Measurements from ENCODE around the gene AK9. TPM values are rescaled to one million over a fixed set of nuclear protein-coding genes. Genes with fewer than 3 reads are reported as not detected.

AK9 gene
- total and polyA plus RNA-seq, 10 of the 15 experiments (the other 5 are each of a cell fraction or from before 2014, with no cell fraction given): 2.1 to 7.4 (median 4.2) TPM

DNA sequence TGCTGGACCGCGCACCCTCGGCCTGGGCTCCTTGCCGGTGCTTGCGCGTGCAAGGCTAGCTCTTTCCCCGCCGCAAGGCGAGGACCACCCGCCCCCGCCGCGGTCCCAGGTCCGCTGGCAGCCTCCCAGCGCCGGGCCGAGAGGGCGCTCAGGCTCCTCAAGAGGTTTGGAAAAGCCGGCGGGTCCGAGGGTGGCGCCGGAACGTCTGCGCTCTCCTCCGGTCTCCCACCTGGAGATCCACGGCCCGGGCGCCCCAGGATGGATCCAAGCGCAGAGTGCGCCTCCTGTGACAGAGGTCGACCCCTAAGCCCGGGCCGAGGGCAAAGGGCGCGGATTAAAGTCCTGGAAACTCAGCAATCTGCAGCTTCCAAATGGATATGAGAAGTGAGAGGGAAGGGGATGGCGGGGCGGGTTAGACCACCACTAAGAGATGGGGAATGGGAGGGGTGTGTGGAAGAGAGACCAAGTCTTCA, 234.9 kb downstream of the AK9 start:
- intact Hi-C loops (cut with micrococcal nuclease; ENCODE audit: unreplicated experiment) (loop anchor here (5.0 kb wide), 2 partner anchors 74 to 359 kb away; partner anchors contain the start of genes CD164 and CEP57L1), in situ Hi-C loops (cut with MboI) (no loop called here)
- ChIA-PET RAD21 (ENCODE audit: unreplicated experiment) (interaction anchor here (0.9 to 10.1 kb wide), 7 partner anchors 15 to 584 kb away, joined by 3 to 97 read pairs (median 4); partner anchors contain the start of genes CD164, PPIL6, SMPD2 and ZBTB24), CTCF (interaction anchor here (1.1 to 3.2 kb wide), 6 partner anchors 9 to 83 kb away, joined by 3 to 19 read pairs (median 5); partner anchors contain the start of genes CD164, PPIL6 and SMPD2), POLR2A (interaction anchor here (0.9 to 13.1 kb wide), 8 partner anchors 9 to 235 kb away, joined by 3 to 132 read pairs (median 4); partner anchors contain the start of genes AK9, CD164, FIG4 and PPIL6), SMC1A (ENCODE audit: uncharacterized antibody, unreplicated experiment) (interaction anchor here (0.6 to 10.1 kb wide), 7 partner anchors 10 to 73 kb away, joined by 3 to 148 read pairs (median 7); partner anchors contain the start of genes CD164, PPIL6, SMPD2 and ZBTB24)
- Histone ChIP-seq H3K9ac (ENCODE audit: control insufficient read depth, insufficient read depth, low read length) (peak overlapping the region; percentile 79), H3K27me3 (replicated peaks in 1 of 2; ENCODE audit: control insufficient read depth in 2 of 2, insufficient read depth in 2 of 2, low read length in 1 of 2) (no peaks in the 10 kb centered on the region), H4K20me1 (ENCODE audit: control insufficient read depth, insufficient read depth) (no peaks in the 10 kb centered on the region), H2AFZ (ENCODE audit: control insufficient read depth, low read depth, low read length) (peak overlapping the region; percentile 52), H3K4me2 (ENCODE audit: control insufficient read depth, insufficient read depth) (peak overlapping the region; percentile 69), H3K4me3 (peak overlapping the region; percentile 79), H3K79me2 (ENCODE audit: control insufficient read depth, insufficient read depth, low read length) (peaks cover 48% of the 10 kb centered on the region), H3K9me3 (replicated peaks; ENCODE audit: control insufficient read depth, insufficient read depth, low read length) (no peaks in the 10 kb centered on the region), H3K36me3 (ENCODE audit: control insufficient read depth in 2 of 2, insufficient read depth in 2 of 2, low read length in 1 of 2) (peaks cover 3 to 10% of the 10 kb centered on the region in 2 experiments; a peak in 3 of 4 replicates), H3K4me1 (ENCODE audit: control insufficient read depth, insufficient read depth, low read length) (peaks cover 54% of the 10 kb centered on the region), H3K27ac (ENCODE audit: control insufficient read depth, insufficient read depth) (peak overlapping the region; percentile 75)
- WGBS (ENCODE audit: insufficient coverage, insufficient replicate concordance, low lambda C conversion rate, missing lambda C conversion rate): 2% methylated on average over 38 of the region's 38 CpGs
- no peak for DNase-seq (ENCODE audit: low read depth, low spot score)
- BruUV-seq (replicated peaks): no TSS peak
- peak; percentile 3; the same call in 2 of the 3 replicates for ATAC-seq
- no peak for FAIRE-seq
- TF ChIP-seq KDM1A (IDR thresholded peaks at IDR 0.05; ENCODE audit: borderline replicate concordance): no peak
- TF ChIP-seq GATAD2B (conservative IDR thresholded peaks at IDR 0.05; ENCODE audit: low read depth): no peak; the same call in none of the 2 replicates
- no peak for TF ChIP-seq IKZF2 (IDR thresholded peaks at IDR 0.05)
- no peak for TF ChIP-seq YBX1 (IDR thresholded peaks at IDR 0.05)
- TF ChIP-seq, protein P1, sequence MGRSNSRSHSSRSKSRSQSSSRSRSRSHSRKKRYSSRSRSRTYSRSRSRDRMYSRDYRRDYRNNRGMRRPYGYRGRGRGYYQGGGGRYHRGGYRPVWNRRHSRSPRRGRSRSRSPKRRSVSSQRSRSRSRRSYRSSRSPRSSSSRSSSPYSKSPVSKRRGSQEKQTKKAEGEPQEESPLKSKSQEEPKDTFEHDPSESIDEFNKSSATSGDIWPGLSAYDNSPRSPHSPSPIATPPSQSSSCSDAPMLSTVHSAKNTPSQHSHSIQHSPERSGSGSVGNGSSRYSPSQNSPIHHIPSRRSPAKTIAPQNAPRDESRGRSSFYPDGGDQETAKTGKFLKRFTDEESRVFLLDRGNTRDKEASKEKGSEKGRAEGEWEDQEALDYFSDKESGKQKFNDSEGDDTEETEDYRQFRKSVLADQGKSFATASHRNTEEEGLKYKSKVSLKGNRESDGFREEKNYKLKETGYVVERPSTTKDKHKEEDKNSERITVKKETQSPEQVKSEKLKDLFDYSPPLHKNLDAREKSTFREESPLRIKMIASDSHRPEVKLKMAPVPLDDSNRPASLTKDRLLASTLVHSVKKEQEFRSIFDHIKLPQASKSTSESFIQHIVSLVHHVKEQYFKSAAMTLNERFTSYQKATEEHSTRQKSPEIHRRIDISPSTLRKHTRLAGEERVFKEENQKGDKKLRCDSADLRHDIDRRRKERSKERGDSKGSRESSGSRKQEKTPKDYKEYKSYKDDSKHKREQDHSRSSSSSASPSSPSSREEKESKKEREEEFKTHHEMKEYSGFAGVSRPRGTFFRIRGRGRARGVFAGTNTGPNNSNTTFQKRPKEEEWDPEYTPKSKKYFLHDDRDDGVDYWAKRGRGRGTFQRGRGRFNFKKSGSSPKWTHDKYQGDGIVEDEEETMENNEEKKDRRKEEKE (IDR thresholded peaks at IDR 0.05): no peak
- no peak for TF ChIP-seq SUPT20H (IDR thresholded peaks at IDR 0.05; ENCODE audit: borderline replicate concordance, control insufficient read depth, low read depth, low read length)
- TF ChIP-seq HDAC2 (IDR thresholded peaks at IDR 0.05): no peak
- peak in 1 of 2 experiments; percentile 62; a peak in 1 of 3 replicates for TF ChIP-seq EGR1 (IDR thresholded peaks at IDR 0.05; ENCODE audit: borderline replicate concordance in 1 of 2, low read depth in 2 of 2, low read length in 2 of 2)
- no peak for TF ChIP-seq SUZ12 (IDR thresholded peaks at IDR 0.05; ENCODE audit: unreplicated experiment)
- TF ChIP-seq PML (IDR thresholded peaks at IDR 0.05; ENCODE audit: low read length): no peak
- 0 out of 2 replicates have a peak, but pooled peaks have one; percentile 39 for TF ChIP-seq RB1 (IDR thresholded peaks at IDR 0.05; ENCODE audit: borderline replicate concordance)
- TF ChIP-seq ZNF622 (IDR thresholded peaks at IDR 0.05): no peak
- TF ChIP-seq KLF5 (IDR thresholded peaks at IDR 0.05; ENCODE audit: partially characterized antibody): peak; percentile 35
- peak; percentile 23 for TF ChIP-seq IKZF1 (conservative IDR thresholded peaks at IDR 0.05)
- TF ChIP-seq TCF7 (IDR thresholded peaks at IDR 0.05; ENCODE audit: borderline replicate concordance): no peak
- TF ChIP-seq RELA (IDR thresholded peaks at IDR 0.05; ENCODE audit: borderline replicate concordance, partially characterized antibody): no peak
- TF ChIP-seq, protein P2, sequence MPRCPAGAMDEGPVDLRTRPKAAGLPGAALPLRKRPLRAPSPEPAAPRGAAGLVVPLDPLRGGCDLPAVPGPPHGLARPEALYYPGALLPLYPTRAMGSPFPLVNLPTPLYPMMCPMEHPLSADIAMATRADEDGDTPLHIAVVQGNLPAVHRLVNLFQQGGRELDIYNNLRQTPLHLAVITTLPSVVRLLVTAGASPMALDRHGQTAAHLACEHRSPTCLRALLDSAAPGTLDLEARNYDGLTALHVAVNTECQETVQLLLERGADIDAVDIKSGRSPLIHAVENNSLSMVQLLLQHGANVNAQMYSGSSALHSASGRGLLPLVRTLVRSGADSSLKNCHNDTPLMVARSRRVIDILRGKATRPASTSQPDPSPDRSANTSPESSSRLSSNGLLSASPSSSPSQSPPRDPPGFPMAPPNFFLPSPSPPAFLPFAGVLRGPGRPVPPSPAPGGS (IDR thresholded peaks at IDR 0.05; ENCODE audit: borderline replicate concordance, insufficient read depth, low read depth, low read length, poor library complexity, severe bottlenecking): no peak
- TF ChIP-seq, protein P3, sequence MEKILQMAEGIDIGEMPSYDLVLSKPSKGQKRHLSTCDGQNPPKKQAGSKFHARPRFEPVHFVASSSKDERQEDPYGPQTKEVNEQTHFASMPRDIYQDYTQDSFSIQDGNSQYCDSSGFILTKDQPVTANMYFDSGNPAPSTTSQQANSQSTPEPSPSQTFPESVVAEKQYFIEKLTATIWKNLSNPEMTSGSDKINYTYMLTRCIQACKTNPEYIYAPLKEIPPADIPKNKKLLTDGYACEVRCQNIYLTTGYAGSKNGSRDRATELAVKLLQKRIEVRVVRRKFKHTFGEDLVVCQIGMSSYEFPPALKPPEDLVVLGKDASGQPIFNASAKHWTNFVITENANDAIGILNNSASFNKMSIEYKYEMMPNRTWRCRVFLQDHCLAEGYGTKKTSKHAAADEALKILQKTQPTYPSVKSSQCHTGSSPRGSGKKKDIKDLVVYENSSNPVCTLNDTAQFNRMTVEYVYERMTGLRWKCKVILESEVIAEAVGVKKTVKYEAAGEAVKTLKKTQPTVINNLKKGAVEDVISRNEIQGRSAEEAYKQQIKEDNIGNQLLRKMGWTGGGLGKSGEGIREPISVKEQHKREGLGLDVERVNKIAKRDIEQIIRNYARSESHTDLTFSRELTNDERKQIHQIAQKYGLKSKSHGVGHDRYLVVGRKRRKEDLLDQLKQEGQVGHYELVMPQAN (conservative IDR thresholded peaks at IDR 0.05): 0 out of 2 replicates have a peak, but pooled peaks have one; percentile 13

Data from GM12878 (cell line).